Lower leg skin (tissue), 4 donors: ENCODE measurements around the gene SIGLEC1. TPM values are rescaled to one million over a fixed set of nuclear protein-coding genes. Genes with fewer than 3 reads are reported as not detected.

Experiments used
- DNase-seq, 2 donors: peaks; one replicate each; pipeline ENCODE4 v3.0.0-alpha.2; 2019; ENCODE audit warnings: low spot score in 2 of 2
- H3K4me3 ChIP-seq: fragments of 200-600 bp; sonication (generic); 2 replicates; pipeline ENCODE4 v1.5.1; 2017; ENCODE audit warnings: mild to moderate bottlenecking, low read depth; ENCODE audit not compliant: poor library complexity, severe bottlenecking
- CTCF ChIP-seq, 3 donors: fragments of 450-650 bp; IDR thresholded peaks; one replicate each; pipeline ENCODE4 v1.5.1; 2016; ENCODE audit warnings: antibody characterized with exemption in 3 of 3, mild to moderate bottlenecking in 3 of 3, moderate library complexity in 2 of 3
- POLR2A ChIP-seq, 2 donors: fragments of 450-650 bp; IDR thresholded peaks; one replicate each; pipeline ENCODE4 v1.6.1; 2016 to 2017; ENCODE audit warnings: antibody characterized with exemption in 2 of 2, mild to moderate bottlenecking in 1 of 2, moderate library complexity in 1 of 2
- whole genome bisulfite sequencing, 2 donors: methylation state at CpG; one replicate each; pipeline ENCODE4 v1.1.5; 2018; 5-methylcytosine and 5-hydroxymethylcytosine counted together
- intact Hi-C: fragments of 100-400 bp; cut with DNase I; formaldehyde crosslinking; loops from one replicate; pipeline ENCODE4 v1.15.0; 2023; ENCODE audit warnings: low total_unique reads
- total RNA-seq, 4 donors: library from RNA; depleted of rRNA; stranded (reverse); fragments of >200 nt; gene quantifications; one replicate each; pipeline ENCODE4 v1.1.0, GENCODE V29; 2016

Gene SIGLEC1
- total RNA-seq, 4 donors from 2014 or later = 0.42 to 2.9 (median 1.0) TPM

- 68 to 70% methylated on average over 13 of the region's 13 CpGs for WGBS, 2 donors
- intact Hi-C loops = loop anchor here (10.0 kb wide), 1 partner anchor 415 kb away; no protein-coding TSS in a partner anchor
- TF ChIP-seq POLR2A (IDR thresholded peaks at IDR 0.05) (no peak), CTCF (IDR thresholded peaks at IDR 0.05) (no peak)
- DNase-seq = no peak
- no peak overlapping the region for H3K4me3 ChIP-seq
Measured at GRCh38 chr20:3669710-3670367, 42.6 kb downstream of the SIGLEC1 start.

GRCh38 chr20:3667434-3668037 lies 44.9 kb downstream of the SIGLEC1 start:
- 74 to 82% methylated on average over 8 of the region's 8 CpGs for WGBS, 2 donors
- intact Hi-C loops = no loop called here
- no peak for TF ChIP-seq POLR2A (IDR thresholded peaks at IDR 0.05)

GRCh38 chr20:3663858-3664257 lies 48.5 kb downstream of the SIGLEC1 start:
- TF ChIP-seq CTCF (IDR thresholded peaks at IDR 0.05) = no peak
- intact Hi-C loops = no loop called here
- DNase-seq = no peak
- WGBS, 2 donors = 87 to 92% methylated on average over 2 of the region's 2 CpGs
- no peak overlapping the region for H3K4me3 ChIP-seq

More at GRCh38 chr20:3667434-3668037, 44.9 kb downstream of the SIGLEC1 start:
- H3K4me3 ChIP-seq = no peak overlapping the region
- no peak for DNase-seq

- 58 to 68% methylated on average over 18 to 19 of the region's 19 CpGs for WGBS, 2 donors
Measured at GRCh38 chr20:3663031-3663701, 49.2 kb downstream of the SIGLEC1 start, which contains the start of gene GFRA4. TSS of gene GFRA4 (minus strand) at chr20:3663399. CDS start at chr20:3663399, 0 bp downstream.

More at GRCh38 chr20:3663031-3663701, 49.2 kb downstream of the SIGLEC1 start, which contains the start of gene GFRA4:
- H3K4me3 ChIP-seq = no peak within 1 kb of the TSS
- TF ChIP-seq POLR2A (IDR thresholded peaks at IDR 0.05) (no peak), CTCF (IDR thresholded peaks at IDR 0.05) (no peak)
- intact Hi-C loops = no loop called here
- DNase-seq = no peak

Other genes starting within 250 kb of the SIGLEC1 start
- 10 to 100 TPM; 18.2 to 34.6 (median 28.4) TPM for gene ATRN, start 241.6 kb downstream of the SIGLEC1 start, total RNA-seq
- not detected for gene GFRA4, start 49.2 kb downstream of the SIGLEC1 start, total RNA-seq
- gene ADAM33, start 30.6 kb downstream of the SIGLEC1 start, total RNA-seq = 10 to 100 TPM in 2 of 4 donors, 1 to 10 TPM in 2; 8.0 to 13.7 (median 11.1) TPM
- gene HSPA12B, start 20.1 kb upstream of the SIGLEC1 start, total RNA-seq = 1 to 10 TPM; 4.0 to 6.0 (median 5.7) TPM
- gene ADISSP, start 55.2 kb upstream of the SIGLEC1 start, total RNA-seq = 10 to 100 TPM in 3 of 4 donors, 1 to 10 TPM in 1; 9.7 to 21.8 (median 15.5) TPM
- under 1 TPM in 1 of 4 donors, not detected in 3; 0.13 TPM for gene SPEF1, start 68.8 kb upstream of the SIGLEC1 start, total RNA-seq
- gene CENPB, start 74.1 kb upstream of the SIGLEC1 start, total RNA-seq = 100 to 1,000 TPM in 2 of 4 donors, 10 to 100 TPM in 2; 94.4 to 109 (median 99.8) TPM
- 10 to 100 TPM; 13.5 to 23.2 (median 18.5) TPM for gene CDC25B, start 83.7 kb upstream of the SIGLEC1 start, total RNA-seq
- gene AP5S1, start 107.9 kb upstream of the SIGLEC1 start, total RNA-seq = 10 to 100 TPM in 2 of 4 donors, 1 to 10 TPM in 2; 7.7 to 16.8 (median 10.5) TPM
- gene MAVS, start 134.2 kb upstream of the SIGLEC1 start, total RNA-seq = 10 to 100 TPM; 17.2 to 28.2 (median 27.1) TPM
- 10 to 100 TPM; 35.7 to 44.1 (median 42.3) TPM for gene PANK2, start 176.8 kb upstream of the SIGLEC1 start, total RNA-seq